Fibroblast of skin of scalp (primary cell): Measurements from ENCODE around the gene PPP1R37.

Experiments used
- DNase-seq: peaks from one replicate; pipeline ENCODE4 v3.0.0-alpha.2; 2013

Gene PPP1R37

DNA sequence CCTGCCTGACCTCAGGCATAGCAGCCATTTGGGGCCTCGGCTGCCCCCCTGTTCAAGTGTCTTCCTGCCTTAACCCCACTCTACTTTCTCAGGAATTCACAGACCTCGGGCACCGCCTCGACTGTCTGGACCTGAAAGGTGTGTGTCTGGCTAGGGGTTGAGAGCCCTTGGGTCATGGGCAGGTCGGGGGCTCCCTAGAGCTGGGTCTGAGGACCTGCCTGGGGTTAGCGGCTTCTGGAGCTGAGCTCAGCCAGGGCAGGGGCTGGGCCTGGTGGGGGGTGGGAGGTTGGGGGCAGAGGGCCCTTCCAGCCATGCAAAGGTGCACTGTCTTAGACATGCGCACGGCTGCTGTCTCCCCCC lies 47.1 kb downstream of the PPP1R37 start:
- no peak for DNase-seq

DNA sequence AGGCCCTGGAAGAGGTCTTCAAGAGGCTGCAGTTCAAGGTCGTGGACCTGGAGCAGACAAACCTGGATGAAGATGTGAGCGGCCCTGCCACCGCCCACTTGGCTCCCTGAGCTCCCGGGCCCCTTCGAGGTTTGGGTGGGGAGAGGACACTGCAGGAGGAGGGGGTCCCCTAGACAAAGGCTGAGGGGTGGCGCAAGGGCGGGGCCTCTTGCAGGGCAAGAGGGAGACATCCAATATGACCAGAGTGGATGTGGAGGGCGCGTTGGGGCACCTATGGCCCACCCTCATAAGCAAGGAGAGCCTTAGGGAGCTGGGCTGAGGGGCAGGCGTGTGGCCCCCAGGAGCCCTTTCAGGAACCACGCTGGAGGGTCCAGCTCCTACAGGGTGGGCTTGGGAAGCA lies 47.6 kb downstream of the PPP1R37 start:
- DNase-seq = no peak

DNA sequence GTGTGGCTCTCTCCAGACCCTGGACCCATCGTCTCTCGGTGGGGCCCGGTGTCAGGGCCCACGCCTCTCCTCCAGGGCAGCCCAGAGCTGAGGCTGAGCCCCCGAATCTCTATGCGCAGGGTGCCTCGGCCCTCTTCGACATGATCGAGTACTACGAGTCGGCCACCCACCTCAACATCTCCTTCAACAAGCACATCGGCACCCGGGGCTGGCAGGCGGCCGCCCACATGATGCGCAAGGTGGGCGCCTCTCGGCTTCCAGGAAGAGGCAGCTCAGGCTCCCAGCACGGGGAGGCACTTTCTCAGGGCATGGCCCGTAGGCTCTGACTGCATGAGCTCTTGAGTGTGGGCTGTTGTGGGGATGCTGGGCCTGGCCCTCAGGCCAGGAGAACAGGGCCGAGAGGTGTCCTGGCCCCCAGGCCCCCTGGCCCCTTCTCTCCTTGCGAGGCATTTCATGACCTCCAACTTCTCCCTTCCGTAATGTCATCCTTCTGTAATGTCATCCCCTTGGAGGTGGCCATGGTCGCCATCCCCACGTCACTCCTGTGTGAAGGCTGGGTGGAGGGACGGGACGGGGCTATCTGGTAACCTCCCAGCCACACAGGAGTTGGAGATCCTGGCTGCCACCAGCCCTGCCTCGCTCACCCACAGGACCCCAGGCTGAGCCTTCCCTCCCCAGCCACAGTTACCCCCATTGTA lies 48.4 kb downstream of the PPP1R37 start:
- no peak for DNase-seq

DNA sequence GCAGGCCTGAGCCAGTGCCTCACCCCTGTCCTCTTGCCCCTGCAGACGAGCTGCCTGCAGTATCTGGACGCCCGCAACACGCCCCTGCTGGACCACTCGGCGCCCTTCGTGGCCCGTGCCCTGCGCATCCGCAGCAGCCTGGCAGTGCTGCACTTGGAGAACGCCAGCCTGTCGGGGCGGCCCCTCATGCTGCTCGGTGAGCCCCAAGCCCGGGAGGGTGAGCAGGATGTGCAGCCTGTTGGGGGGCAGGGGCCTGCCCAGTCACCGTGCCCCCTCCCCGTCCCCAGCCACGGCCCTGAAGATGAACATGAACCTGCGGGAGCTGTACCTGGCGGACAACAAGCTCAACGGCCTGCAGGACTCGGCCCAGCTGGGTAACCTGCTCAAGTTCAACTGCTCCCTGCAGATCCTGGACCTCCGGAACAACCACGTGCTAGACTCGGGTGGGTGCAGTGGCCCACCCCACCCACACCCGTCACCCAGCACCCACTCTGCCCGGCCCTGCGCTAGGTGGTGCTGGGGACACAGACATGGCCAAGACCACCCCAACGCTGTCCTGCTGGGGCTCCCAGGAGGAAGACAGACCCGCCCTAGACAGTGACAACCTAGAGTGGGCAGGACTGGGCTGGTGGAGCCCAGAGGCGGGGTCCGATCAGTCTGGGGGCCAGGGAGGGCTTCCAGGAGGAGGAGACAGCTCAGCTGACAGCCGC lies 49.2 kb downstream of the PPP1R37 start:
- DNase-seq = no peak

GRCh38 chr19:45142726-45143110 lies 49.7 kb downstream of the PPP1R37 start:
- DNase-seq = no peak

GRCh38 chr19:45144431-45145269 lies 51.7 kb downstream of the PPP1R37 start:
- no peak for DNase-seq

GRCh38 chr19:45145270-45146189 lies 52.6 kb downstream of the PPP1R37 start:
- no peak for DNase-seq

DNA sequence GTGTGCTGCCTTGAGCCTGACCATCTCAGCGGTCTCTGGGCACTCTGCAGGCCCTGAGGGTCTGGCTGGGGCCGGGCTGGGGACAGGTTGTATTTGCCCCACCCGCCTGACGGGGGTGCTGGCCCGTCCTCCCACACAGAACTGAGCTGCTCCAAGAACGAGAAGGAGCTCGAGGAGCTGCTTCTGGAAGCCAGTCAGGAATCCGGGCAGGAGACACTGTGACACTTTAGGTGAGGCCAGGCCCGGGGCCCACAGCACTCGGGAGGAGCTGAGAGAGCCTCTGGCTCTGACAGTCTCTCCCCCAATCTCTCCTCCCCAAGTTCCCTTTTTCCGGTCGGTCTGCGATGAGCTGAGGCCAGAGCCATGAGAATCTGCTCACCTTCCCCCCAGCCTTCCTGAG lies 53.3 kb downstream of the PPP1R37 start:
- DNase-seq = no peak

- DNase-seq = no peak
Observed at GRCh38 chr19:45146741-45147205, 53.8 kb downstream of the PPP1R37 start.

DNA sequence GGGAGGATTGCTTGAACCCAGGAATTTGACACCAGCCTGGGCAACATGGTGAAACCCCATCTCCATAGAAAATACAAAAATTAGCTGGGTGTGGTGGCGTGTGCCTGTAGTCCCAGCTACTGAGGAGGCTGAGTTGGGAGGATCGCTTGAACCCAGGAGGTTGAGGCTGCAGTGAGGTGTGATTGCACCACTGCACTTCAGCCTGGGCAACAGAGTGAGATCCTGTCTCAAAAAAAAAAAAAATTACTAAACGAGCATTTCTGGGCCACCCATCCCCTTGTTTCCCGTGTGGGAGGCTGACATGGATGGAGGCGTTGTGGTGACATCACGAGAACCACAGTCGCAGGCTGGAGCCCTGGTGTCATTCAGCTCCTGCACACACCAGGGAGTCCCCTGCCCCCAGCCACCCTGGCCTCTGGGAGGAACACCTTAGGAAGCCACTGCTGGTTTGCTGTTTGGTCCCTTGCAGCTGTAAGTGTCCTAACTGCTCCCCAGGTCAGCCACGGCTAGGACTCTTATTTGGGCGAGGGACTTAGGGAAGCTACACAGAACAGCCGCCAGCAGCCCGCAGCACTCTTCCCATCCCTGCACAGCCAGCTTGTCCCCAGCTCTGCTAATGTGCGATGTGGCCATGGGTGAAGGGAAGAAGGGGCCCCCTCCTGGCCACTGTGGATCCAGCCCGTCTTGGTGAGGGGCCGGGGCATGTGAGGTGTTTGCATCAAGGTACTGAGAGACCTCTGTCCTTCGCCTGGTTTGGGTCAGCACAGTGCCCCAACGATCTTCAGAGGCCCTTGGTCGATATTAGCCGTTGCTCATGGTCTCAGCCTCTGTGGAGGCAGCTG lies 55.1 kb downstream of the PPP1R37 start:
- no peak for DNase-seq

GRCh38 chr19:45149129-45149528 lies 56.1 kb downstream of the PPP1R37 start:
- DNase-seq = no peak

DNA sequence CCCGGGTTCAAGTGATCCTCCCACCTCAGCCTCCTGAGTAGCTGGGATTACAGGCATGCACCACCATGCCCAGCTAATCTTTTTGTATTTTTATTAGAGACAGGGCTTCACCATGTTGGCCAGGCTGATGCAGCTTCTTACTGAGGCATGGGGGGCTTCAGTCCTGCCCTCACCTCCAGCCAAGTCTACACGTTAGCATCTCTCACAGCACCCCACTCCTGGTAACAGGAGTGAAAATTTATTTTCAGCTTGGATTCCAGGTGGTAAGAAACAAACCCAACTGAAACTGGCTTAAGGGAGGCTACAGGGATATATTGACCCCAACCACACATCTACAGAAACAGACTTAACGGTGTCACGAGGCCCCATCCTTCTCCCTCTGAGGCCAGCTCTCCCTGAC lies 57.2 kb downstream of the PPP1R37 start:
- DNase-seq = no peak

DNA sequence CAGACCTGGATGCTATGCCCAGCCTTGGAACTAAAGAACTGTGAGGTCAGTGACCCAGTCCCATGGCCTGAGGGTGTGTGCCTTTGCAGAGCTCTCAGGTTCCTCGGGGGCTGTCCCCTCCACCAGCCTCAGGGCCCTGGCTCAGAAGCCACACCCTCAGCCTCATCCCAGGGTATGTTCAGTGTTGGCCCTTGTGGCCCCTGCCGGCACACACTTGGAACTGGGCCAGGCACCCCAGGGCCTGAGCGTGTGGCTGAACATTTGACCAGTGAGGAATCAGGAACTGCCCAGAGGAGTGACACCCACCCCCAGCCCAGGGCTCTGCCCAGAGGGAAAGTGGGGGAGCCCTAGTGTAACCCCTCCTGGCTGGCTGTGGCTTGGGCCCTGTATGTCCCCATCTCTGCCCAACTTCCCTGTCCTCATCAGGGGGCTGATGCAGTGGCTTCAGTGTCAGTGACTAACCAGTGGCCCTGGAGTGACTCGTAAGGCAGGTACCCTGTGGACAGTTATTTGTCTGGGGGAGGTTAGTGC lies 57.8 kb downstream of the PPP1R37 start:
- DNase-seq = no peak

DNA sequence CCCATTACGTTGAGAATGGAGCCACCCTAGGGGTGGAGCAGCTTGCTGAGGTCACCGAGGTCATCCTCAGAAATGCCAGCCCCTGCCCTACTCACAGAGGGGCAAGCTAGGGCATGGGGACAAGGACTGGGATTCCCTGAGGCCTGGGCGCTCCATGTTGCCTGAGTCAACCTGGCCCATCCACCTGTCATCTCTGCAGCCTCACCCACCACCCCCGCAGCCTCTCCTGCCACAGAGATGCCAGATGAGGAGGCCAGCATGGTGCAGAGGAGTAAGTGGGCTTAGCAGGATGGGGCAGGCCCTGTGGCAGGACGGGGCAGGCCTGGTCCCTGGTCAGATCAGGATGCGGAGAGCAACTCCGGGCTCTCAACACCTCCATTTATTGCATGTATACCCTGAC lies 58.3 kb downstream of the PPP1R37 start:
- no peak for DNase-seq

- no peak for DNase-seq
Observed at GRCh38 chr19:45151821-45152503, 59.0 kb downstream of the PPP1R37 start.

DNA sequence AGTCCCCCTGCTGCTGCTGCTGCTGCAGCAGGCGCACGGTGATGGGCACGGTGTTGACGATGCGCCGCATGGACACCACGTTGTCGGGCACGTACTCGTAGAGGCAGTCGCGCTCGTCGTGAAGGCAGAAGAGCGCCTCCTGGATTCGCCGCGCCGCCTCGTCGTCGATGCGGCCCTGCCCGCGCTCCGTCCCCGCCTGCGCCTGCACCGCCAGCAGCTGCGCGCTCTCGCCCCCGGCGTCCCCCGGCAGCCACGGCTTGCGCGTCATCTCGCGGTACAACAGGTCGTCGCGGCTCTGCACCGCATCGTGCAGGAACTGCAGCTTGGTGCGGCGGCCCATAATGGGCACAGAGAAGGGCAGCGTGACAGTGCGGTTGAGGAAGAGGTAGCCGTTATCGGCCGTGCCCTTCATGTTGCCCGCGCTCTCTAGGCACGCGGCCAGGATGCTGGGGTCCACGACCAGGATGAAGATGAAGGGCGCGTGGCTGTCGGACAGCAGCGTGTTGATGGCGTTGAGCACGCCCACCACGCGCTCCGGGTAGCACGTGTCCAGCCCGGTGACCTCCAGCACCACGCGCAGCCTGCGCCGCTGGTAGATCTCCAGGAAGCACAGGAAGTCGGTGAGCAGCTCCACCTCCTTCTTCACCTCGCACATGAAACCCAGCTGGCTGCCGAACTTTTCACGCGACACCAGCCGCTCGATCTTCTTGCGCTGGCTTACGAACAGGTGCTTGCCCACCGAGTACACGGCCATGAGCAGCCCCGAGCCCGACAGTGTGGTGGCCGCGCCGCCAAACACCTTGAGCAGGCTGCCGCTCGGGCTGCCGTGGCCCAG lies 59.7 kb downstream of the PPP1R37 start:
- DNase-seq = peak; percentile 25

GRCh38 chr19:45153339-45154063 lies 60.5 kb downstream of the PPP1R37 start:
- DNase-seq = peak; percentile 21

- DNase-seq = peak; percentile 54
Observed at GRCh38 chr19:45154064-45154827, 61.3 kb downstream of the PPP1R37 start.
